ENCODE results near the gene PPT2. TPM values are rescaled to one million over a fixed set of nuclear protein-coding genes. Genes with fewer than 3 reads are reported as not detected.

PPT2 gene
- total and polyA plus RNA-seq, 2 experiments from 2014 or later: 8.9 to 20.6 TPM

DNA sequence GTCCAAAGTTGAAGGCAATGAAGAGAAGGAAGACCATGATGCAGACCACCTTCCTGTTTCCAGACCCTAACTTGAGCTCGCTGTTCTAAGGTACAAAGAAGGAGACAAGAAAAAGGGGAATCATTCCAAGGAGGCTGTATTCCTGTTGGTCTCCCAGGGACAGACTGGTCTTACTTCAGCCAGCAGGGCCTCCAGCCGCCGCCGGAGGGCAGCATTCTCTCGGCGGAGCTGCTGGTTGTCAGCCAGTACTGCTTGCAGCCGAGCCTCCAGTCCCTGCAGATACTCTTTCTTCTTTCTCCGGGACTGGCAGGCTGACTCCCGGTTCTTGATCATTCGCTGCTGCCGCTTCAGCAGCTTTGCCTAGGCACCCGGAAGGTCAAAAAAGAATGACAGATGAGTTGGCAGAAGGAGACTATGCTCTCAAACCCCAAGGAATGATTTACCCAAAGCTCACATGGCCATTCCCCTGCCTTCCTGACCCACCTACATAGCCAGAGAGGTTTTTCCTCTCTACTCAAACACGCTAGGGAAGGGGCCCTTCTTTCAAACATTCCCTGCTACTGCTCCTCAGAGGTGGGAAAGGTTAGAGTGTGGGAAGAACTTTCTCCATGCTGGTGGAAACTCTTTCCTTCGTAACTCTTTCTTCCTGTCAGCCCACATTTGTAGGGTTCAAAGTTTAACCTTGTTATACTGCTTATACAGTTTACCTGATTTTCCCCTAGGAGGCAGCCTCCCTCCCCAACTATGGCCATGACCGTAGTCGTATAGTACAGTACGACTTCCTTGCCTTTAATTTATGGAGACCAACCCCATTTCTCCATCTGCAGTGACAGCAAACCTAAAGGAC, 34.9 kb upstream of the PPT2 start:
- Mint-ChIP-seq H3K27ac (no peak overlapping the region), H3K4me3 (no peak overlapping the region; the same call in 2 of the 3 replicates), H3K9me3 (no peaks in the 10 kb centered on the region), H3K36me3 (ENCODE audit: low read depth) (peaks cover 56% of the 10 kb centered on the region), H3K4me1 (no peaks in the 10 kb centered on the region), H3K27me3 (ENCODE audit: insufficient read depth, low read depth, poor library complexity) (peaks cover 2% of the 10 kb centered on the region)
- peaks cover 15% of the 10 kb centered on the region for H3K36me3 ChIP-seq (ENCODE audit: insufficient read depth)
- H3K27me3 ChIP-seq (ENCODE audit: insufficient read depth): no peaks in the 10 kb centered on the region
- no peaks in the 10 kb centered on the region for H3K79me2 ChIP-seq (replicated peaks; ENCODE audit: insufficient read depth)
- H3K27ac ChIP-seq (ENCODE audit: low read depth): no peak overlapping the region; the same call in 1 of the 2 replicates
- no peak overlapping the region for H3K4me3 ChIP-seq
- peak; percentile 94 for ATAC-seq
- H3K4me2 ChIP-seq: no peak overlapping the region
- no peaks in the 10 kb centered on the region for H3K9me2 ChIP-seq (ENCODE audit: insufficient read depth)
- no peak for TF ChIP-seq CREB1 (CRISPR knock-in tag; IDR thresholded peaks at IDR 0.05; ENCODE audit: low read depth)
- peak; percentile 85 to 90 for TF ChIP-seq CTCF (conservative IDR thresholded peaks at IDR 0.05; ENCODE audit: low read depth in 2 of 2)
- no peak overlapping the region for H2AFZ ChIP-seq
- no peaks in the 10 kb centered on the region for H3K4me1 ChIP-seq (ENCODE audit: insufficient read depth)
- no peaks in the 10 kb centered on the region for H4K20me1 ChIP-seq (replicated peaks; ENCODE audit: insufficient read depth)
- peaks cover 4% of the 10 kb centered on the region; the same call in 1 of the 2 replicates for H3F3A ChIP-seq (replicated peaks; ENCODE audit: low read depth)
- DNase-seq (ENCODE audit: low spot score): peak; percentile 89

DNA sequence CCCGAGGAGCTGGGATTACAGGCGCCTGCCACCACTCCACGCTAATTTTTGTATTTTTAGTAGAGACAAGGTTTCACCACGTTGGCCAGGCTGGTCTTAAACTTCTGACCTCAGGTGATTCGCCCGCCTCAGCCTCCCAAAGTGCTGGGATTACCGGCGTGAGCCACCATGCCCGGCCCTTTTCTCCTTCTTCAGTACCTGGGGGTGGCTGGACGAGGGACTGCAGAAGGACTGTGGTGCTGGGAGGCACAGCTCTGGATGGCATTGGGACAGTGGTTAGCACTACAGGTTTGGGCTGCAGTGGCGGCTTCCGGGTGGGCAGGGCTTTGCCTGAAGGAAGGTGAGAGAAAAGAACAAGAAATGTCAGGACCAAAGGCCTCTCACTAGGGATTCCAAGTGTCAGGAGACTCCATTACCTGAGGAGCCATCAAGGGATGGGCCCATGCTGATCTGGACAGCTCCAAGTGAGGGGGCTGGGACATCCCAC, 33.3 kb upstream of the PPT2 start:
- Histone ChIP-seq H3K27ac (ENCODE audit: low read depth) (no peak overlapping the region), H3K4me1 (ENCODE audit: insufficient read depth) (no peaks in the 10 kb centered on the region), H3K27me3 (ENCODE audit: insufficient read depth) (no peaks in the 10 kb centered on the region), H4K20me1 (replicated peaks; ENCODE audit: insufficient read depth) (no peaks in the 10 kb centered on the region), H2AFZ (no peak overlapping the region), H3K9me2 (ENCODE audit: insufficient read depth) (no peaks in the 10 kb centered on the region), H3K79me2 (replicated peaks; ENCODE audit: insufficient read depth) (no peaks in the 10 kb centered on the region), H3F3A (replicated peaks; ENCODE audit: low read depth) (peaks cover 4% of the 10 kb centered on the region; the same call in 1 of the 2 replicates), H3K4me3 (no peak overlapping the region), H3K4me2 (no peak overlapping the region), H3K36me3 (ENCODE audit: insufficient read depth) (peaks cover 15% of the 10 kb centered on the region)
- no peak overlapping the region for H3K4me3 Mint-ChIP-seq
- DNase-seq (ENCODE audit: low spot score): no peak
- peak overlapping the region; percentile 59; the same call in 1 of the 2 replicates for H3K27ac Mint-ChIP-seq
- H3K27me3 Mint-ChIP-seq (ENCODE audit: insufficient read depth, low read depth, poor library complexity): peaks cover 7% of the 10 kb centered on the region
- no peaks in the 10 kb centered on the region for H3K4me1 Mint-ChIP-seq
- peaks cover 60% of the 10 kb centered on the region for H3K36me3 Mint-ChIP-seq (ENCODE audit: low read depth)
- H3K9me3 Mint-ChIP-seq: no peaks in the 10 kb centered on the region
- ATAC-seq: no peak
- TF ChIP-seq STAT1 (IDR thresholded peaks at IDR 0.05; ENCODE audit: unreplicated experiment) (no peak), POLR2AphosphoS5 (IDR thresholded peaks at IDR 0.05; ENCODE audit: low read depth) (no peak), EZH2phosphoT487 (IDR thresholded peaks at IDR 0.05; ENCODE audit: unreplicated experiment) (no peak), ZNF331 (CRISPR knock-in tag; IDR thresholded peaks at IDR 0.05; ENCODE audit: low read depth) (no peak), CTCF (conservative IDR thresholded peaks at IDR 0.05; ENCODE audit: low read depth in 2 of 2) (no peak), EZH2 (IDR thresholded peaks at IDR 0.05; ENCODE audit: low read depth, unreplicated experiment) (no peak), ZNF114 (CRISPR knock-in tag; IDR thresholded peaks at IDR 0.05) (no peak), CREB1 (CRISPR knock-in tag; IDR thresholded peaks at IDR 0.05; ENCODE audit: low read depth) (no peak), JUNB (IDR thresholded peaks at IDR 0.05; ENCODE audit: unreplicated experiment) (no peak)
- TF ChIP-seq, protein P1, sequence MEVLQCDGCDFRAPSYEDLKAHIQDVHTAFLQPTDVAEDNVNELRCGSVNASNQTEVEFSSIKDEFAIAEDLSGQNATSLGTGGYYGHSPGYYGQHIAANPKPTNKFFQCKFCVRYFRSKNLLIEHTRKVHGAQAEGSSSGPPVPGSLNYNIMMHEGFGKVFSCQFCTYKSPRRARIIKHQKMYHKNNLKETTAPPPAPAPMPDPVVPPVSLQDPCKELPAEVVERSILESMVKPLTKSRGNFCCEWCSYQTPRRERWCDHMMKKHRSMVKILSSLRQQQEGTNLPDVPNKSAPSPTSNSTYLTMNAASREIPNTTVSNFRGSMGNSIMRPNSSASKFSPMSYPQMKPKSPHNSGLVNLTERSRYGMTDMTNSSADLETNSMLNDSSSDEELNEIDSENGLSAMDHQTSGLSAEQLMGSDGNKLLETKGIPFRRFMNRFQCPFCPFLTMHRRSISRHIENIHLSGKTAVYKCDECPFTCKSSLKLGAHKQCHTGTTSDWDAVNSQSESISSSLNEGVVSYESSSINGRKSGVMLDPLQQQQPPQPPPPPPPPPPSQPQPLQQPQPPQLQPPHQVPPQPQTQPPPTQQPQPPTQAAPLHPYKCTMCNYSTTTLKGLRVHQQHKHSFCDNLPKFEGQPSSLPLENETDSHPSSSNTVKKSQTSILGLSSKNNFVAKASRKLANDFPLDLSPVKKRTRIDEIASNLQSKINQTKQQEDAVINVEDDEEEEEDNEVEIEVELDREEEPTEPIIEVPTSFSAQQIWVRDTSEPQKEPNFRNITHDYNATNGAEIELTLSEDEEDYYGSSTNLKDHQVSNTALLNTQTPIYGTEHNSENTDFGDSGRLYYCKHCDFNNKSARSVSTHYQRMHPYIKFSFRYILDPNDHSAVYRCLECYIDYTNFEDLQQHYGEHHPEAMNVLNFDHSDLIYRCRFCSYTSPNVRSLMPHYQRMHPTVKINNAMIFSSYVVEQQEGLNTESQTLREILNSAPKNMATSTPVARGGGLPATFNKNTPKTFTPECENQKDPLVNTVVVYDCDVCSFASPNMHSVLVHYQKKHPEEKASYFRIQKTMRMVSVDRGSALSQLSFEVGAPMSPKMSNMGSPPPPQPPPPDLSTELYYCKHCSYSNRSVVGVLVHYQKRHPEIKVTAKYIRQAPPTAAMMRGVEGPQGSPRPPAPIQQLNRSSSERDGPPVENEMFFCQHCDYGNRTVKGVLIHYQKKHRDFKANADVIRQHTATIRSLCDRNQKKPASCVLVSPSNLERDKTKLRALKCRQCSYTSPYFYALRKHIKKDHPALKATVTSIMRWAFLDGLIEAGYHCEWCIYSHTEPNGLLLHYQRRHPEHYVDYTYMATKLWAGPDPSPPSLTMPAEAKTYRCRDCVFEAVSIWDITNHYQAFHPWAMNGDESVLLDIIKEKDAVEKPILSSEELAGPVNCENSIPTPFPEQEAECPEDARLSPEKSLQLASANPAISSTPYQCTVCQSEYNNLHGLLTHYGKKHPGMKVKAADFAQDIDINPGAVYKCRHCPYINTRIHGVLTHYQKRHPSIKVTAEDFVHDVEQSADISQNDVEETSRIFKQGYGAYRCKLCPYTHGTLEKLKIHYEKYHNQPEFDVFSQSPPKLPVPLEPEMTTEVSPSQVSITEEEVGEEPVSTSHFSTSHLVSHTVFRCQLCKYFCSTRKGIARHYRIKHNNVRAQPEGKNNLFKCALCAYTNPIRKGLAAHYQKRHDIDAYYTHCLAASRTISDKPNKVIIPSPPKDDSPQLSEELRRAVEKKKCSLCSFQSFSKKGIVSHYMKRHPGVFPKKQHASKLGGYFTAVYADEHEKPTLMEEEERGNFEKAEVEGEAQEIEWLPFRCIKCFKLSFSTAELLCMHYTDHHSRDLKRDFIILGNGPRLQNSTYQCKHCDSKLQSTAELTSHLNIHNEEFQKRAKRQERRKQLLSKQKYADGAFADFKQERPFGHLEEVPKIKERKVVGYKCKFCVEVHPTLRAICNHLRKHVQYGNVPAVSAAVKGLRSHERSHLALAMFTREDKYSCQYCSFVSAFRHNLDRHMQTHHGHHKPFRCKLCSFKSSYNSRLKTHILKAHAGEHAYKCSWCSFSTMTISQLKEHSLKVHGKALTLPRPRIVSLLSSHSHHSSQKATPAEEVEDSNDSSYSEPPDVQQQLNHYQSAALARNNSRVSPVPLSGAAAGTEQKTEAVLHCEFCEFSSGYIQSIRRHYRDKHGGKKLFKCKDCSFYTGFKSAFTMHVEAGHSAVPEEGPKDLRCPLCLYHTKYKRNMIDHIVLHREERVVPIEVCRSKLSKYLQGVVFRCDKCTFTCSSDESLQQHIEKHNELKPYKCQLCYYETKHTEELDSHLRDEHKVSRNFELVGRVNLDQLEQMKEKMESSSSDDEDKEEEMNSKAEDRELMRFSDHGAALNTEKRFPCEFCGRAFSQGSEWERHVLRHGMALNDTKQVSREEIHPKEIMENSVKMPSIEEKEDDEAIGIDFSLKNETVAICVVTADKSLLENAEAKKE (CRISPR knock-in tag; IDR thresholded peaks at IDR 0.05): no peak

Measured in GM23338 (cell line).